ENCODE data around the gene MYH15. TPM values are rescaled to one million over a fixed set of nuclear protein-coding genes. Genes with fewer than 3 reads are reported as not detected.
A peak's percentile ranks its signal among the peaks of the same experiment; 100 is the strongest.

Gene MYH15
- total and polyA plus RNA-seq, 2 of the 4 experiments (the other 2 are of a cell fraction), result 0.10 to 0.36 TPM

GRCh38 chr3:108472001-108472591, 38.3 kb downstream of the MYH15 start (continued):
- TF ChIP-seq USF2 (IDR thresholded peaks at IDR 0.05; ENCODE audit: low read depth, low read length), result no peak

GRCh38 chr3:108471426-108471825, 39.0 kb downstream of the MYH15 start:
- Histone ChIP-seq H3K56ac (ENCODE audit: extremely low read depth, insufficient read depth, low read length) (no peak overlapping the region), H2AFZ (replicated peaks; ENCODE audit: low read length, poor library complexity) (peak overlapping the region; percentile 82), H3K4me3 (ENCODE audit: insufficient read depth, low read depth, low read length) (no peak overlapping the region), H3K9me1 (ENCODE audit: insufficient read depth, low read length) (peaks cover 8% of the 10 kb centered on the region), H3K9ac (ENCODE audit: low read depth, low read length) (no peak overlapping the region), H2BK120ac (ENCODE audit: low read depth, low read length) (peak overlapping the region; percentile 88), H3K79me1 (ENCODE audit: low read depth in 1 of 2, low read length in 2 of 2) (no peaks in the 10 kb centered on the region), H3K4me1 (ENCODE audit: control insufficient read depth, insufficient read depth, low read length) (peaks cover 8% of the 10 kb centered on the region), H3K4ac (ENCODE audit: low read depth, low read length) (peak overlapping the region; percentile 87), H3K9me3 (ENCODE audit: control insufficient read depth, insufficient read depth, low read length) (no peaks in the 10 kb centered on the region), H2AK5ac (ENCODE audit: low read depth, low read length) (peak overlapping the region; percentile 75), H3K4me2 (ENCODE audit: low read depth, low read length) (no peak overlapping the region), H2BK20ac (ENCODE audit: low read depth, low read length) (peak overlapping the region; percentile 85), H3K14ac (replicated peaks; ENCODE audit: low read depth, low read length) (peak overlapping the region; percentile 88), H2AK9ac (replicated peaks; ENCODE audit: low read depth, low read length, poor library complexity) (no peak overlapping the region), H4K5ac (ENCODE audit: low read depth, low read length) (no peak overlapping the region), H3K27ac (ENCODE audit: insufficient read depth, low read length) (no peak overlapping the region), H4K8ac (ENCODE audit: low read depth in 2 of 2, low read length in 2 of 2) (peak overlapping the region; percentile 8 to 84; a peak in 3 of 4 replicates), H4K20me1 (ENCODE audit: insufficient read depth, low read length) (no peaks in the 10 kb centered on the region), H2BK15ac (ENCODE audit: low read depth, low read length) (peak overlapping the region; percentile 85; the same call in 1 of the 3 replicates), H2BK5ac (ENCODE audit: low read depth, low read length, poor library complexity, severe bottlenecking) (peak overlapping the region; percentile 85), H3K18ac (ENCODE audit: low read depth, low read length) (no peak overlapping the region; the same call in 1 of the 2 replicates), H3K36me3 (ENCODE audit: control insufficient read depth, insufficient read depth, low read length) (no peaks in the 10 kb centered on the region), H3K23ac (ENCODE audit: low read depth, low read length) (peak overlapping the region; percentile 67), H4K91ac (ENCODE audit: insufficient read depth, low read depth, low read length) (peak overlapping the region; percentile 47; the same call in 1 of the 2 replicates), H3K27me3 (ENCODE audit: control insufficient read depth, insufficient read depth, low read length) (no peaks in the 10 kb centered on the region)
- ChIA-PET POLR2A (ENCODE audit: unreplicated experiment) (no interaction called here), CTCF (no interaction called here)
- intact Hi-C loops (cut with micrococcal nuclease) (no loop called here), in situ Hi-C loops (cut with MboI; ENCODE audit: low sequenced_read_pairs) (no loop called here), dilution Hi-C loops (cut with HindIII; ENCODE audit: low sequenced_read_pairs, unreplicated experiment) (no loop called here)
- no TSS peak for BruUV-seq (replicated peaks)
- peak; percentile 8; the same call in 1 of the 2 replicates for ATAC-seq (ENCODE audit: low read depth)
- TF ChIP-seq CEBPB (IDR thresholded peaks at IDR 0.05; ENCODE audit: low read depth, low read length) (peak; percentile 8; the same call in 1 of the 2 replicates), BHLHE40 (IDR thresholded peaks at IDR 0.05; ENCODE audit: low read depth, low read length) (no peak), USF2 (IDR thresholded peaks at IDR 0.05; ENCODE audit: low read depth, low read length) (no peak)
- peak; percentile 16 for DNase-seq

Measured in IMR-90 (cell line).